Mucosa of descending colon (tissue), 3 donors: ENCODE results near the gene HAGH. TPM values are rescaled to one million over a fixed set of nuclear protein-coding genes. Genes with fewer than 3 reads are reported as not detected.

Source experiments
- ATAC-seq: fragments of 200-7000 bp; cut with Tn5 transposase; one replicate; pipeline ENCODE4 v1.9.1; 2020; ENCODE audit warnings: mild to moderate bottlenecking, moderate library complexity
- DNase-seq, 3 donors: peaks; one replicate each; pipeline ENCODE4 v3.0.0-alpha.2; 2020
- H3K36me3 ChIP-seq: fragments of 200-600 bp; one replicate; pipeline ENCODE4 v1.8.0; 2021; ENCODE audit warnings: low read depth, mild to moderate bottlenecking
- H3K4me1 ChIP-seq: fragments of 200-600 bp; one replicate; pipeline ENCODE4 v1.8.0; 2021; ENCODE audit warnings: low read depth, mild to moderate bottlenecking
- H3K4me3 ChIP-seq: fragments of 200-600 bp; one replicate; pipeline ENCODE4 v1.8.0; 2021; ENCODE audit warnings: mild to moderate bottlenecking
- H3K9me3 ChIP-seq: fragments of 200-600 bp; one replicate; pipeline ENCODE4 v1.8.0; 2021; ENCODE audit warnings: mild to moderate bottlenecking
- CTCF ChIP-seq: fragments of 200-600 bp; IDR thresholded peaks from one replicate; pipeline ENCODE4 v1.8.0; 2022; ENCODE audit warnings: antibody characterized with exemption, mild to moderate bottlenecking
- intact Hi-C, 2 donors: fragments of 100-400 bp; cut with DNase I in 1 of 2; cut with micrococcal nuclease in 1 of 2; formaldehyde crosslinking; loops; one replicate each; pipeline versions ENCODE4 v1.11.0 to v1.11.1; 2022; cut with DNase I, micrococcal nuclease
- total RNA-seq, 3 donors: library from RNA; stranded (reverse); fragmentation: NEBNext Ultra II Directional in 2 of 3; extraction: Animal tissue kit (Norgen Biotek cat#: 25700) in 2 of 3; gene quantifications; one replicate each; pipeline versions ENCODE4 v1.2.1 to v1.2.4, GENCODE V29; 2021 to 2023
- donor health status: DM: no; HTN: no; CAD: no; lungs with moderate emphysema.
- donor health status: DM: no; HTN: no; CAD: no.
- donor health status: DM: no; HTN: yes; CAD: no.

HAGH gene
- total RNA-seq, 3 donors from 2014 or later: 63.4 to 94.8 (median 68.0) TPM

- Histone ChIP-seq H3K36me3 (peaks cover 2% of the 10 kb centered on the region), H3K4me1 (peaks cover 8% of the 10 kb centered on the region), H3K9me3 (no peaks in the 10 kb centered on the region), H3K4me3 (no peak overlapping the region)
- ATAC-seq (no peak), DNase-seq (peak in 1 of 3 donors; percentile 22)
- intact Hi-C loops: no loop called here
- TF ChIP-seq CTCF: no peak
Measured at GRCh38 chr16:1787322-1788094, 39.1 kb downstream of the HAGH start.

GRCh38 chr16:1787056-1787321 is 39.6 kb downstream of the HAGH start:
- H3K36me3 ChIP-seq: peaks cover 4% of the 10 kb centered on the region
- no peaks in the 10 kb centered on the region for H3K9me3 ChIP-seq
- TF ChIP-seq CTCF: no peak
- intact Hi-C loops: no loop called here
- peaks cover 10% of the 10 kb centered on the region for H3K4me1 ChIP-seq
- no peak overlapping the region for H3K4me3 ChIP-seq
- no peak for ATAC-seq
- DNase-seq: peak in 1 of 3 donors; percentile 20

GRCh38 chr16:1786242-1787055 is 40.2 kb downstream of the HAGH start:
- Histone ChIP-seq H3K9me3 (no peaks in the 10 kb centered on the region), H3K4me1 (peaks cover 11% of the 10 kb centered on the region), H3K4me3 (no peak overlapping the region), H3K36me3 (peaks cover 4% of the 10 kb centered on the region)
- DNase-seq (peak in 1 of 3 donors; percentile 30), ATAC-seq (no peak)
- intact Hi-C loops: no loop called here
- TF ChIP-seq CTCF: no peak

GRCh38 chr16:1785846-1786170 is 40.8 kb downstream of the HAGH start:
- intact Hi-C loops: no loop called here
- H3K36me3 ChIP-seq: peaks cover 4% of the 10 kb centered on the region
- H3K9me3 ChIP-seq: no peaks in the 10 kb centered on the region
- DNase-seq (peak in 1 of 3 donors; percentile 50), ATAC-seq (no peak)
- TF ChIP-seq CTCF: no peak
- H3K4me3 ChIP-seq: no peak overlapping the region
- peaks cover 17% of the 10 kb centered on the region for H3K4me1 ChIP-seq

GRCh38 chr16:1784977-1785845 is 41.4 kb downstream of the HAGH start:
- H3K4me3 ChIP-seq: no peak overlapping the region
- peak in 1 of 3 donors; percentile 20 for DNase-seq
- no peak for ATAC-seq
- no peaks in the 10 kb centered on the region for H3K9me3 ChIP-seq
- peaks cover 4% of the 10 kb centered on the region for H3K36me3 ChIP-seq
- no peak for TF ChIP-seq CTCF
- intact Hi-C loops: no loop called here
- peaks cover 17% of the 10 kb centered on the region for H3K4me1 ChIP-seq
